ENCODE data around the gene MMP1.
"Not testable (repeated sequence)": the region's sequence is repeated elsewhere in the genome, so short reads cannot be mapped to it uniquely, and the experiment has no call there.

MMP1 gene

GRCh38 chr11:102757823-102758549 is 40.0 kb downstream of the MMP1 start:
- DNase-seq, result no peak

GRCh38 chr11:102753267-102753666 is 44.7 kb downstream of the MMP1 start:
- no peak for DNase-seq

- DNase-seq, result no peak
Measured at GRCh38 chr11:102751673-102752072, 46.3 kb downstream of the MMP1 start.

- no peak for DNase-seq
Measured at GRCh38 chr11:102749101-102749722, 48.7 kb downstream of the MMP1 start.

- DNase-seq, result not testable (repeated sequence)
Measured at GRCh38 chr11:102746746-102747578, 51.0 kb downstream of the MMP1 start.
